ENCODE results near the gene CREB3L1. TPM values are rescaled to one million over a fixed set of nuclear protein-coding genes. Genes with fewer than 3 reads are reported as not detected.

CREB3L1 gene
- total and polyA plus RNA-seq, 2 experiments from 2014 or later = 22.9 to 275 TPM

- Histone ChIP-seq H3K36me3 (replicated peaks; ENCODE audit: insufficient read depth, low read depth) (no peaks in the 10 kb centered on the region), H3K27me3 (no peaks in the 10 kb centered on the region), H3K4me1 (ENCODE audit: insufficient read depth) (peaks cover 24% of the 10 kb centered on the region), H3K4me3 (no peak overlapping the region), H3K27ac (peak overlapping the region; percentile 18), H2AFZ (no peak overlapping the region), H3K4me2 (no peak overlapping the region), H4K20me1 (ENCODE audit: insufficient read depth, poor library complexity, severe bottlenecking) (peaks cover 3% of the 10 kb centered on the region), H3K9me2 (replicated peaks; ENCODE audit: insufficient read depth) (no peaks in the 10 kb centered on the region), H3K79me2 (peaks cover 57% of the 10 kb centered on the region), H3K9me3 (ENCODE audit: low read depth) (no peaks in the 10 kb centered on the region)
- 71% methylated on average over 8 of the region's 8 CpGs for WGBS (ENCODE audit: low lambda C conversion rate, missing lambda C conversion rate)
- TF ChIP-seq EZH2phosphoT487 (IDR thresholded peaks at IDR 0.05; ENCODE audit: low read depth, severe bottlenecking, unreplicated experiment) = no peak
- no peak for TF ChIP-seq EZH2 (IDR thresholded peaks at IDR 0.05; ENCODE audit: borderline replicate concordance)
- TF ChIP-seq, protein P1, sequence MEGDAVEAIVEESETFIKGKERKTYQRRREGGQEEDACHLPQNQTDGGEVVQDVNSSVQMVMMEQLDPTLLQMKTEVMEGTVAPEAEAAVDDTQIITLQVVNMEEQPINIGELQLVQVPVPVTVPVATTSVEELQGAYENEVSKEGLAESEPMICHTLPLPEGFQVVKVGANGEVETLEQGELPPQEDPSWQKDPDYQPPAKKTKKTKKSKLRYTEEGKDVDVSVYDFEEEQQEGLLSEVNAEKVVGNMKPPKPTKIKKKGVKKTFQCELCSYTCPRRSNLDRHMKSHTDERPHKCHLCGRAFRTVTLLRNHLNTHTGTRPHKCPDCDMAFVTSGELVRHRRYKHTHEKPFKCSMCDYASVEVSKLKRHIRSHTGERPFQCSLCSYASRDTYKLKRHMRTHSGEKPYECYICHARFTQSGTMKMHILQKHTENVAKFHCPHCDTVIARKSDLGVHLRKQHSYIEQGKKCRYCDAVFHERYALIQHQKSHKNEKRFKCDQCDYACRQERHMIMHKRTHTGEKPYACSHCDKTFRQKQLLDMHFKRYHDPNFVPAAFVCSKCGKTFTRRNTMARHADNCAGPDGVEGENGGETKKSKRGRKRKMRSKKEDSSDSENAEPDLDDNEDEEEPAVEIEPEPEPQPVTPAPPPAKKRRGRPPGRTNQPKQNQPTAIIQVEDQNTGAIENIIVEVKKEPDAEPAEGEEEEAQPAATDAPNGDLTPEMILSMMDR (IDR thresholded peaks at IDR 0.05; ENCODE audit: poor library complexity) = no peak
- no peak for DNase-seq (ENCODE audit: low spot score)
Observed at GRCh38 chr11:46298699-46299433, 21.4 kb downstream of the CREB3L1 start.

DNA sequence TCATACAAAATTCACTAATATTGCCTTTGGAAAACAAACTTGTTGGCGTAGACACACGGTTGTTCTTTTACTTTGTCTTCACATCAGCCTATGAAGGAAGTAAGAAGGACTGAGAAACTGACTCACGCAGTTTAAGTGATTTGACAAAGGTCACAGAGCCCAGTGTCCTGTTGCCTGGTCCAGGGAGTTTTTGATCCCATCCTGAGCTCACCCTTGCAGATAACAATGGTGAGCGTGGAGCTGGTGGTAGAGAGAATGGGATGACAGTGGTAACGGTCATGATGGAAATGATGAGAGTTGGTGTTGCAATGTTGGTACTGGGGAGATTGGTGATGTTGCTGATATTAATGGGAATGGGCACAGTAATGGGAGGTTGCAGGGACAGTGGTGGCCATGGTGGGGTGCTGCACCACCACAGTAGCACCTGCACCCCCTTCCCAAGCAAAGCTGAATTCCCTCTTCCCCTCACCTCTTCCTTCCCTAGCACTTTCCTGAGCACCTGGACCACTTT lies 22.0 kb downstream of the CREB3L1 start:
- DNase-seq (ENCODE audit: low spot score) = no peak
- Histone ChIP-seq H3K4me1 (ENCODE audit: insufficient read depth) (peaks cover 18% of the 10 kb centered on the region), H3K27me3 (no peaks in the 10 kb centered on the region), H3K9me2 (replicated peaks; ENCODE audit: insufficient read depth) (no peaks in the 10 kb centered on the region), H3K4me2 (no peak overlapping the region), H3K27ac (peak overlapping the region; percentile 18), H4K20me1 (ENCODE audit: insufficient read depth, poor library complexity, severe bottlenecking) (peaks cover 3% of the 10 kb centered on the region), H3K36me3 (replicated peaks; ENCODE audit: insufficient read depth, low read depth) (no peaks in the 10 kb centered on the region), H3K9me3 (ENCODE audit: low read depth) (no peaks in the 10 kb centered on the region), H3K4me3 (no peak overlapping the region), H2AFZ (no peak overlapping the region), H3K79me2 (peaks cover 53% of the 10 kb centered on the region)
- 88% methylated on average over 5 of the region's 5 CpGs for WGBS (ENCODE audit: low lambda C conversion rate, missing lambda C conversion rate)
- TF ChIP-seq, protein P1 (IDR thresholded peaks at IDR 0.05; ENCODE audit: poor library complexity) = no peak
- TF ChIP-seq EZH2phosphoT487 (IDR thresholded peaks at IDR 0.05; ENCODE audit: low read depth, severe bottlenecking, unreplicated experiment) (no peak), EZH2 (IDR thresholded peaks at IDR 0.05; ENCODE audit: borderline replicate concordance) (no peak)

DNA sequence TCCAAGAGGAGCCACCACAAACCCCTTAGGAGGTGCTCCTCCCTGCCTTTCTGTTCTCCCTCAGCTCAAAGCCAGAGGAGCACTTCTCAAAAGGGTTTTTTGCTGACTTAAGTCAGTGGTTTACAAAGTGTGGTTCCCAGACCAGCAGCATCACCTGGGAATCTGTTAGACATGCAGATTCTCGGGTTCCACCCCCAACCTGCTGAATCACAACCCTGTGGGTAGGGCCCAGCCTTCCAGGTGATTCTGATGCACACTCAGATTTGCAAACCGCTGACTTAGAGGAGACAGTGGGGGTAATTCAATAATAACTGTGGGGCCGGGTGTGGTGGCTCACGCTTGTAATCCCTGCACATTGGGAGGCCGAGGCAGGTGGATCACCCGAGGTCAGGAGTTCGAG lies 22.8 kb downstream of the CREB3L1 start:
- Histone ChIP-seq H3K4me2 (no peak overlapping the region), H3K9me3 (ENCODE audit: low read depth) (no peaks in the 10 kb centered on the region), H3K27me3 (no peaks in the 10 kb centered on the region), H3K4me1 (ENCODE audit: insufficient read depth) (peaks cover 10% of the 10 kb centered on the region), H3K27ac (no peak overlapping the region), H3K4me3 (no peak overlapping the region), H3K79me2 (peaks cover 50% of the 10 kb centered on the region), H2AFZ (no peak overlapping the region), H3K9me2 (replicated peaks; ENCODE audit: insufficient read depth) (no peaks in the 10 kb centered on the region), H4K20me1 (ENCODE audit: insufficient read depth, poor library complexity, severe bottlenecking) (peaks cover 3% of the 10 kb centered on the region), H3K36me3 (replicated peaks; ENCODE audit: insufficient read depth, low read depth) (no peaks in the 10 kb centered on the region)
- DNase-seq (ENCODE audit: low spot score) = no peak
- 97% methylated on average over 7 of the region's 7 CpGs for WGBS (ENCODE audit: low lambda C conversion rate, missing lambda C conversion rate)
- no peak for TF ChIP-seq EZH2phosphoT487 (IDR thresholded peaks at IDR 0.05; ENCODE audit: low read depth, severe bottlenecking, unreplicated experiment)
- TF ChIP-seq EZH2 (IDR thresholded peaks at IDR 0.05; ENCODE audit: borderline replicate concordance) = no peak
- TF ChIP-seq, protein P1 (IDR thresholded peaks at IDR 0.05; ENCODE audit: poor library complexity) = no peak
